ENCODE results near the gene EHBP1L1. TPM values are rescaled to one million over a fixed set of nuclear protein-coding genes. Genes with fewer than 3 reads are reported as not detected.

Gene EHBP1L1
- 101 TPM for total RNA-seq

GRCh38 chr11:65575568-65576231 is at the start of gene EHBP1L1:
TSS of gene EHBP1L1 (plus strand) at chr11:65576053. CDS start at chr11:65576303, 250 bp downstream.
- peak in 2 of 3 donors; percentile 58 to 62 for DNase-seq (ENCODE audit: low read depth in 2 of 3, low spot score in 2 of 3)

DNA sequence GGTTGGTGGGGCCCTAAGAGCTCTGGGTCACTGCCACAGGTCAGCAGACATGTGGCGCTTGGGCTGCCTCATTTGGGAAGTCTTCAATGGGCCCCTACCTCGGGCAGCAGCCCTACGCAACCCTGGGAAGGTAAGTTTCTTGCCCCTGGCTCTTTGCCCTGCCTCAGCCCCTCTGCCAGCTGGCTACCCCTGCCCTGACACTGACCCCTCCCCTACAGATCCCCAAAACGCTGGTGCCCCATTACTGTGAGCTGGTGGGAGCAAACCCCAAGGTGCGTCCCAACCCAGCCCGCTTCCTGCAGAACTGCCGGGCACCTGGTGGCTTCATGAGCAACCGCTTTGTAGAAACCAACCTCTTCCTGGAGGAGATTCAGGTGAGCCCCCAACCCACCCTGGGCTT is 49.1 kb upstream of the EHBP1L1 start:
- DNase-seq (ENCODE audit: low read depth in 2 of 3, low spot score in 2 of 3), result no peak

GRCh38 chr11:65528819-65529350 is 47.0 kb upstream of the EHBP1L1 start:
- no peak for DNase-seq (ENCODE audit: low read depth in 2 of 3, low spot score in 2 of 3)

GRCh38 chr11:65529475-65530156 is 46.2 kb upstream of the EHBP1L1 start:
- no peak for DNase-seq (ENCODE audit: low read depth in 2 of 3, low spot score in 2 of 3)

GRCh38 chr11:65530157-65530496 is 45.7 kb upstream of the EHBP1L1 start:
- no peak for DNase-seq (ENCODE audit: low read depth in 2 of 3, low spot score in 2 of 3)

DNA sequence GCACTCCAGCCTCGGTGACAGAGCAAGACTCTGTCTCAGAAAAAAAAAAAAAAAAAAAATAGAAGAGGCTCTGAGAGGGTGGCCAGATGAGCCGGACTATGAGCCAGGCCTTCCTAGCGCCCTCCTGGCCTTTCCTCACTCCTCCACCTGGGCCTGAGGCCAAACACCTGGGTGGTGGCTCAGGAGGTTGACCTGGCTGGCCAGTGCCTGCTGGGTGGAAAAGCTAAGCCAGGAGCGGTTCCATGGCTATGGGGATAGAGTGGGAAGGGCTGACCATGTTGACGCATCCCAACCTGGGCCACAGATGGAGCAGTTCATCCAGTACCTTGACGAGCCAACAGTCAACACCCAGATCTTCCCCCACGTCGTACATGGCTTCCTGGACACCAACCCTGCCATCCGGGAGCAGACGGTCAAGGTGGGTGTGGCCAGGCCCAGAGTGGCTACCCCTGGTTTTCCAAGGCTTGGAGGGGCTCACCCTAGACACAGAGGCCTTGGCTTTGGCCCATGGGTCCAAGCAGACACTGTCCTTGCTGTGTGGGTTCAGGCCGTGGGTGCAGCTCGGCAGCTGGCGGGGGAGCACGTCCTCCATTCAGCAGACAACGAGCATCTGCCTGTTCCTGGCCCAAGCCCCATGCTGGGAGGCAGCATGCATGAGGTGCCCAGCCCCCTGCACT is 43.3 kb upstream of the EHBP1L1 start:
- no peak for DNase-seq (ENCODE audit: low read depth in 2 of 3, low spot score in 2 of 3)

DNA sequence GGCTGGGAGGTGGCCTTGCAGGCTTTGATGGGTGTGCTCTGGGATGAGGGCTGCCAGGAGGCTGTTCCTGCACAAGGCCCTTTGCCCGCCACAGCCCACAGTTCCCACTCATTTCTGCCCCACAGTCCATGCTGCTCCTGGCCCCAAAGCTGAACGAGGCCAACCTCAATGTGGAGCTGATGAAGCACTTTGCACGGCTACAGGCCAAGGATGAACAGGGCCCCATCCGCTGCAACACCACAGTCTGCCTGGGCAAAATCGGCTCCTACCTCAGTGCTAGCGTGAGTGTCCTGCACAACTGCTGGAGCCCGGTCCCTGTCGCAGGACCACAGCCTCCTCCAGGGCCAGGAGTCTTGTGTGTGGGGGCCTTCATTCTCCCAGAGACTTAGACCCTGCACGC is 40.8 kb upstream of the EHBP1L1 start:
- DNase-seq (ENCODE audit: low read depth in 2 of 3, low spot score in 2 of 3), result no peak

DNA sequence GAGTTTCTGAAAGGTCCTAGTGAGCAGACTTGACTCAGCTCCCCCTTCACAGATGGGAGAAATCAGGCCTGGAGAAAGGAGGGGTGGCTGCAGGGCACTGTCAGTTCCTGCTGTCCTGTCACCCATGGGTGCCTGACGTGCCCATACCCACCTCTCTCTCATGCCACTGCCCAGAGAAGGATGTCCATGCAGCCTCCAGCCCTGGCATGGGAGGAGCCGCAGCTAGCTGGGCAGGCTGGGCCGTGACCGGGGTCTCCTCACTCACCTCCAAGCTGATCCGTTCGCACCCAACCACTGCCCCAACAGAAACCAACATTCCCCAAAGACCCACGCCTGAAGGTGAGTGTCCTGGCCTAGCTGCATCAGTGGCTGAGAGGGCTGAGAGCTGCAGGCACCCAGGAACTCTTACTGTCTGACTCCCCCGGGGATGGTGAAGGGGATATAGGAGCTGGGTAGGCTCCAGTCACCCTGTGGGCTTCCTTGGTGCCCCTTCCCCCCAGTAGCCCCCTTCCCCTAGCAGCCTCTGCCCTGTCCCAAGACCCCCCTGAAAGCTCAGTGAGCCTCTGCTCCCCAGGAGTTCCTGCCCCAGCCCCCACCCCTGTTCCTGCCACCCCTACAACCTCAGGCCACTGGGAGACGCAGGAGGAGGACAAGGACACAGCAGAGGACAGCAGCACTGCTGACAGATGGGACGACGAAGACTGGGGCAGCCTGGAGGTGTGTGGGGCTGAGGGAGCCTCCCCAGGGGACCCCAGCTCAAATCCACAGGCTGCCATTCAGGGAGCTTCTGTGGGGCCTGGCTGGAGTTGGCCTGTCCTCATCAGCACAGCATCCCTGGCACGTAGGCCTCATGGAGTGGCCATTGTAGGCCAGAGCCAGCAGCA is 39.2 kb upstream of the EHBP1L1 start:
- DNase-seq (ENCODE audit: low read depth in 2 of 3, low spot score in 2 of 3), result no peak

GRCh38 chr11:65537296-65537597 is 38.6 kb upstream of the EHBP1L1 start:
- no peak for DNase-seq (ENCODE audit: low read depth in 2 of 3, low spot score in 2 of 3)

GRCh38 chr11:65537620-65538231 is 38.1 kb upstream of the EHBP1L1 start:
- DNase-seq (ENCODE audit: low read depth in 2 of 3, low spot score in 2 of 3), result no peak

DNA sequence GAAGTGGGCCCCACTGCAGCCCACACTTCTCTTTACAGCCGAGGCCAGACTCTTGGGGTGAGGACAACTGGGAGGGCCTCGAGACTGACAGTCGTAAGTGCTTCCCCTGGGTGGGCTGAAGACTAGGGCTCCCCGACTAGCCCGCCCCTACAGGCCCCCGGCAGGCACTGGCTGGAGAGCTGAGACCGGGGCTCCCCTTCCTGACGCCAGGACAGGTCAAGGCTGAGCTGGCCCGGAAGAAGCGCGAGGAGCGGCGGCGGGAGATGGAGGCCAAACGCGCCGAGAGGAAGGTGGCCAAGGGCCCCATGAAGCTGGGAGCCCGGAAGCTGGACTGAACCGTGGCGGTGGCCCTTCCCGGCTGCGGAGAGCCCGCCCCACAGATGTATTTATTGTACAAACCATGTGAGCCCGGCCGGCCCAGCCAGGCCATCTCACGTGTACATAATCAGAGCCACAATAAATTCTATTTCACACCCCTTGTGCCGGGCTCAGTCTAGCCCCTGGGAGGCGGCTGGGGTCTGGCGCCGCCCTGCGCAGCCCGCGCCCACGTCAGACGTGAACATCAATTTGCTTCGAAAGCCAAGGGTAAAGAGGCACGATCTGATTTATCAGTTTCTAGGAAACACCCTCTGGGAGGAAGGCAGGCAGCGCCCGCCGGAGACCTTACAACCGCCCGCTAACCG is 37.5 kb upstream of the EHBP1L1 start:
- no peak for DNase-seq (ENCODE audit: low read depth in 2 of 3, low spot score in 2 of 3)

GRCh38 chr11:65538915-65539743 is 36.7 kb upstream of the EHBP1L1 start:
- DNase-seq (ENCODE audit: low read depth in 2 of 3, low spot score in 2 of 3), result no peak

- no peak for DNase-seq (ENCODE audit: low read depth in 2 of 3, low spot score in 2 of 3)
These were observed 36.0 kb upstream of the EHBP1L1 start for GRCh38 chr11:65539744-65540289.

DNA sequence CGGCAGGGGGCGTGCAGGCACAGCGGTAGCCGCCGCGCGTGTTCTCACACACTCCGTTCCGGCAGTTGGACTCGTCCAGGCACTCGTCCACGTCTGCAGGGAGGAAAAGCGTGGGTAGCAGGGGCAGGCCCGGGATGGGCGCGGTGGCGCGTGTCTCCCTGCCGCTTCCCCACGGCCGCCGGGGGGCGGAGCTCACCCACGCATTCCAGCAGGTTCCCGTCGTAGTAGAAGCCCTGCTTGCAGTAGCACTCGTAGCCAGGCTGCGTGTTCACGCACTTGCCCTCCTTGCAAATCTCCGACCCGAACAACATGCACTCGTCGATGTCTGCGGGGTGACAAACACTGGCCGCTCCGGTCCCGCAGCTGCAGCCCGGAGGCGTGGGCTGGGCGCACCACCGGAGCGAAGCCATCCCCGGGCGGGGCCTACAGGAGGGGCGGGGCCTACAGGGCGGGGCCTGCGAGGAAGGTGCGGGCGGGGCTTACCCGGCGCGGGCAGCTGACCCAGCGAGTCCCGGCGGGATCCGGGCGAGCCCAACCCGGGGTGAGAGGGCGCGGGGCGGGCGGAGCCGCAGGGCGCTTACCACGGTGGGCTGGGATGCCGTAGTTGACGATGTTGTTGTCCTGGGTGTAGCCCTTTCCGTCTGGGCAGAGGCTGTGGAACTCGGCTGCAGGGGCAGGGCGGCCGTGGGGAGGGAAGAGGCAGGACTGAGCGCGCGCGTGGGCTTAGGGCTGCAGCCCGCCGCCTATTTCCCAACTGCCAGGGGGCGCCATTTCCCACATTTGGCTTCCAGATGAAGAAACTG is 35.4 kb upstream of the EHBP1L1 start:
- peak; percentile 86 to 88 (median 87) for DNase-seq (ENCODE audit: low read depth in 2 of 3, low spot score in 2 of 3)

DNA sequence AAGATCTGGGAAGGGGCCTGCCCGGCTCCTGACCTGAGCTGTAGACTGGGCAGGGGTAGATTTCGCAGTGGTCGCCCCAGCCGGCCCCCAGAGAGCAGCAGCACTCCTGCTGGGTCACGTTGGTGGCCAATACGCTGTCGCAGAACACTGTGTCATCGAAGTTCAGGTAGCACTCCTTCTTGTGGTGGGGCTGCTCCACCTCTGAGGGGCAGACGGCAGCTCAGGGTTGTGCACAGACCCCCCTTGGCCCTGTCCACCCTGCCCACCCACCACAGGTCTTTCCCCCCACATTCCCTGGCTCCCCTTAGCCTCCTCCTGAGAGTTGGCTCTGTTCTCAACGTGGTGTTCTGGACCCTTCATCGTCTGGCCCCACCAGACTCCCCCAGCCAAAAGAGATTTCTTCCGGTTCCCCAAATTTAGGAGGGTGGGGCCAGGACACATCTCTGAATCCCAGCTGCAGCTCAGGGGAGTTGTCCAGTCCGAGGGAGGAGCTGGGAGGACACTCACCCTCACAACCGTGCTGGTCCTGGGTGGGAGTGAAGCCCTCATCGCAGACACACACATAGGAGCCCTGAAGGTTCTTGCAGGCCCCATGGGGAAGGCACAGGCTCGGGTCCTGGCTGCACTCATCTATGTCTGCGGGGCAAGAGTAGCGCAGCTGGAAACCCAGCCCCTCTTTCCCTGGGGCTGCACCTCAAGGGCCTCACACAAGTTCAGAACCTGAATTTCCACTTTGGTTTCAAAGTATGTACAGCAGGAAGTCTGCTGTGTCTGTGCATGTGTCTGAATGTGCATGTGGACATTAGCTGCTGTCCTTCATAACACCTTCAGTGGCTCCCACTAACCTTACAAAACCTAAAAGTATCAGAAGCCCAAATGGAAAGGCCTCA is 34.5 kb upstream of the EHBP1L1 start:
- DNase-seq (ENCODE audit: low read depth in 2 of 3, low spot score in 2 of 3), result no peak

- DNase-seq (ENCODE audit: low read depth in 2 of 3, low spot score in 2 of 3), result no peak
These were observed 33.0 kb upstream of the EHBP1L1 start for GRCh38 chr11:65542738-65543390.

DNA sequence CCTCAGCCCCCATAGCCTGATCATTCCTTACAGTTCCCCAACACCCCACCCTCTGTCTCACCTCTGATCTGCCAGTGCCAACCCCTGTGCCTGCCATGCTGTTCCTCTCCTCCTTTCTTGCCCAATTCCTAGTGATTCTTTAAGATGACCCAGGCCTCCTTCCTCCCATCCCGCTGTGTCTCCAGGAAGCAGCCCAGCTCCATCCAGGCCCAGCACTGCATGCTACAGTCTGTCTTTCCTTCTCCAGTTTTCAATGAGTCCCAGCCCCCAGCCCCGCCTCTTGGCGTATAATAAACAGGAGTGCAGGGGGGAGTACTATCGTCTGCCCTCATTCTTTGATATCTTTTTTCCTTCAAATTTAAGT is 30.0 kb upstream of the EHBP1L1 start:
- no peak for DNase-seq (ENCODE audit: low read depth in 2 of 3, low spot score in 2 of 3)

All from hematopoietic multipotent progenitor cell (in vitro differentiated cells).